Activated T-cell treated with anti-CD3 and anti-CD28 coated beads for 1 hour (primary cell): ENCODE measurements around the gene NXNL1.
"Not testable (repeated sequence)": the region's sequence is repeated elsewhere in the genome, so short reads cannot be mapped to it uniquely, and the experiment has no call there.

Experiments used
- DNase-seq: peaks from one replicate; pipeline ENCODE4 v3.0.0-alpha.2; 2020; ENCODE audit warnings: low read depth

Gene NXNL1

GRCh38 chr19:17486545-17487240 is 26.0 kb upstream of the NXNL1 start:
- no peak for DNase-seq

DNA sequence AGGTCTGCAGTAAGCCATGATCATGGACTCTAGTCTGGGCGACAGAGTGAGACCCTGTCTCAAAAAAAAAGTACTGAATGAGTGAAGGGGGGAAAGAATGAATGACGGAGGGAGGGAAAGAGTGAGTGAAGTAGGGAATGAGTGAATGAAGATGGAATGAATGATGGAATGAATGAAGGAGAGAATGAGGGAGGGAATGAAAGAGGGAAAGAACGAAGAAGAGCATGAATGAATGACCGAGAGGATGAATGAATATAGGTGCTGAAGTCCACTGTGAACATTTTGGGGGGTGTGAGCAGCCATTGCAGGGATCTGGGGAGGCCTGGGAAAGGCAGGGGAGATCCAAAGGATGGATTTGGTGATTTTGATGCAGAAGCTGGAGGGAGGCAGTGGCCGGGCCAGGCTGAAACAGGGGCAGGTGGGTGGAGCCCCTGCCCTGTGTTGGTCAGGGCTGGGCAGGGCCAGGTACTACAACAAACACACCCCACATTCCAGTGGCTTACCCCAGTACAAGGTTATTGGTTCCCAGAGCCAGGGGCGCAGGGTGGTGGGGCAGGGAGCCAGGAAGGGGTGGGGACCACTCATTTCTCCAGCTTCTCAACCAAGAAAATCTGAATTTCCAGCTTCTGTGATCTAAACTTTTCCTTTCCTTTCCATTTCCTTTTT is 23.9 kb upstream of the NXNL1 start:
- no peak for DNase-seq

DNA sequence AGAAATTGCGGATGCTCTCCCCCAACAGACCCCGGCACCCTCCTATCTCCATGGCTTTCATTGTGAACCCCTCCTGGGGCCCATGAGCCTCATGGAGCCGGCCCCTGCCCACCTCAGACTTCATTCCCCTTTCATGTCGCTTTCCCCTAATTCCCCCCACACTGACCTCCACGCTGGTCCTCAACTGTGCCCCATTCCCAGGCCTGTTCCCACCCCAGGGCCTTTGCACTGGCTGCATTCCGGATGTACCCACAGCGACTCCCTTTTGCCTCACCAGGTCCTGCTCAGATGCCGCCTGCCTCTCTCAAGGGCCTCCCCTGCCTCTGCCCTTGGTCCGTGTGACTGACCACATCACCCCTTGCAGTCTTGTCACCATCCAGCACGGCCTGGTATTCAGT is 22.9 kb upstream of the NXNL1 start:
- no peak for DNase-seq

DNA sequence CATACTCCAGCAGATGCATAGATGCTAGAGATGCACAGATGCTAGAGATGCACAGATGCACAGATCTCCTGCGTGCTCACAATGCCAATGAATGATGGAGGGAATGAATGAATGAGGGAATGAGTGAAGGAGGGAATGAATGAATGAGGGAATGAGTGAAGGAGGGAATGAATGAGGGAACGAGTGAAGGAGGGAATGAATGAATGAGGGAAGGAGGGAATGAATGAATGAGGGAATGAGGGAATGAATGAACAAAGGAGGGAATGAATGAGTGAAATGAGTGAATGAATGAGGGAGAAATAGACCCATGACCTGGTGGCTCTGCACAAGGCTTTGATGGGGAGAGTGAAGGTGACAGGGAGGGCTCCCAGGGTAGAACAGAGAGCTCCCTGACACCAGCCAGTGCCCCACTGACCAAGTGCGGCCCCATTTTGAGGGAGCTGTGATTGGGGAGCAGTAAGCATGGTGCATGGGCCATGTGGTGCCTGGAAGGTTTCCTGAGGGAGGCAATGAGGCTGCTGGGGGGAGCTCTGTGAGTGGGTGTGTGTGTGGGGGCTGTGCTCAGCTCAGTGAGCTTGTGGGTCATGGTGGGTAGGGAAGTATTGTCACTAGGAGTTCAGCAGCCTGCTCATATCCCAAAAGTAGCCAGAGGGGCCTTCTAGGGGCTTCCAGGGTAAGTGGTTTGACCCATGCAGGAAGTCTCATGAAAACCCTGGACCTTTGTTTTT is 22.3 kb upstream of the NXNL1 start:
- DNase-seq: no peak

DNA sequence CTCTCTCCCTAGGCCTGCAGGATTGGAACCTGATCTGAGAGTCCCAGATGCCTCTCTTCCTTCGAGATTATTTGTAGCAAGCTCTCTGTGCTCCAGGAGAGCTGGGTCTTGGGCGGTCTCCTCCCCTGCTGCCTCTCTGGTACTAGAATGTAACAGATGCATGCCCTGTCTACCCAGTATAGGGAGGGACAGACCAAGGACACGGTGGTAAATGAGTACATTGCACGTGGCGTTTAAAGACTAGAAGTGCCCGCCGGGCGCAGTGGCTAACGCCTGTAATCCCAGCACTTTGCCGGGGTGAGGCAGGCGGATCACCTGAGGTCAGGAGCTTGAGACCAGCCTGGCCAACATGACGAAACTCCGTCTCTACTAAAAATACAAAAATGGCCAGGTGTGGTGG is 21.3 kb upstream of the NXNL1 start:
- no peak for DNase-seq

- DNase-seq: no peak
Measured at GRCh38 chr19:17479325-17479791, 18.6 kb upstream of the NXNL1 start.

- no peak for DNase-seq
Measured at GRCh38 chr19:17475541-17476115, 14.9 kb upstream of the NXNL1 start.

DNA sequence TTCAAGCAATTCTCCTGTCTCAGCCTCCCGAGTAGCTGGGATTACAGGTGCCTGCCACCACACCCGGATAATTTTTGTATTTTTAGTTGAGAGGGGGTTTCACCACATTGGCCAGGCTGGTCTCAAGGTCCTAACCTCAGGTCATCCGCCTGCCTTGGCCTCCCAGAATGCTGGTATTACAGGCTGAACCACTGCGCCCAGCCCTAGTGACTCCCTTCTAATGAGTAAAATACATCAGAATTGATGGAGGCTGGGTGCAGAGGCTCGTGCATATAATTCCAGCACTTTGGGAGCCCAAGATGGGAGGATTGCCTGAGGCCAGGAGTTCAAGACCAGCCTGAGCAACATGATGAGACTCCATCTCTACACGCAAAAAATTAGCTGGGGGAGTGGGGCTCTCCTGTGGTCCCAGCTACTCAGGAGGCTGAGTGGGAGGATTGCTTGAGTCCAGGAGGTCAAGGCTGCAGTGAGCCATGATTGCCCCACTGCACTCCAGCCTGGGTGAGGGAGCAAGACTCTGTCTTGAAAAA is 14.3 kb upstream of the NXNL1 start:
- DNase-seq: not testable (repeated sequence)

- DNase-seq: no peak
Measured at GRCh38 chr19:17473041-17473440, 12.3 kb upstream of the NXNL1 start.

DNA sequence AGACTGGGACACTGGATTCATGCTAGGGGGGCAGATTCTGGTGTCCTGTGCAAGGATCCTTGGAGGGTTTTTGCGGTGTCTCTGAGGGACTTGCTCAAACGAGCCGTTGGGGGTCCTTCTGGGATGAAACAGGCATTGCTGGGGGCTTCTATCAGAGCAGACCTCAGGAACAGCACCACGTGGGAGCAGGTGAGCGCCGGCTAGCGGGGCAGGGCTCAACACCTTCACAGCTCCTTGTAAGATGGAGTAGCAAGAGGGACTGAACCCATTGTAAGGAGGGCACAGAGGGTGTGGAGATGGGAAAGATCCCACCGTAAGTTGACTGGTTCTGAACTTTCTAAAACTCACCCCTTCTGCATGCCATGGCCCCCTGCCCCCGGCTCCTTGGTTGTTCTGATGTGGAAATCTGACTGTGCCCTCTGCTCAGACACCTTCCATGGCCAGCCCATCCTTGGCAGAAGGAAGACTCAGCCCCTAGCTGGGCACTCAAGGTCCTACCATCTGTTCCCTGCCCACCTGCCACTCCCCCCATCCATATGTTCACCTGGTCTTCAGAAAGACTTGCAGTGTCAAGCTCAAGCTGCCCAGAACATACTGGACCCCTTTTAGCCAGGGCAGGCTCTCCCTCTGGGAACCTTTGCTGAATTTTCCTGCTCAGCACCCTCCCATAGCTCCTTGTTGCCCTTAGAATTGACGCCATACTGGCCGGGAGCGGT is 10.8 kb upstream of the NXNL1 start:
- no peak for DNase-seq

- peak; percentile 82 for DNase-seq
Measured at GRCh38 chr19:17470068-17470841, 9.5 kb upstream of the NXNL1 start, which contains the start of gene SLC27A1. Gene SLC27A1, plus strand, starts transcription at chr19:17470524. Its CDS starts 17 bp downstream, at chr19:17470541.

DNA sequence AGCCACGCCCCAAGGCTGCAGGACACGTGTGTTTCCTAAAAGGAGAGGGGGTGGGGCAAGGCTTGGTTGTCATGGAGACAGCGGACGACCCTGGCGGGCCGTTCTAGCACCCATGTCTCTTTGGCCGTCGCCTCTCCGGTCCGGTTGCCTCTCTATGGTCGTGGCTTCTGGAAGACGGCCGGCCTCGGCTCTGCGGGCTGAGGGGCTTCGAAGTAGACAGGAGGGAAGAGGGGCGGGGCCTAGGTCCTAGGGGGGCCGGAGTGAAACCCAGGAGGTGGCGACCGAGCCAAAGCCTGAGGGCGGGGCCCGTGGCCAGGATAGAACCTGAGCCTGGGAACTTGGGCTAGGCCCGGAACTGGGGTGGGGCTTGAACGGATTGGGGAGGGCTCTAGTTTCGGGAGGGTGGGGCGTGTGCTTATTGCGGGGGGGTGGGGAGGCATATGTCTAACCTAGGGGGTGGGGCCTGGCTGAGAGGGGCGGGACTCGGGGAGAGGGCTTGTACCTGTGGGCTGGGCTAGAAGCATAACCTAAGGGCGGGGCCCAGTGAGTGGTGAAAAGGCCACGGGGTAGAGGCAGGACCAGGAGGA is 8.8 kb upstream of the NXNL1 start:
- DNase-seq: peak; percentile 97

DNA sequence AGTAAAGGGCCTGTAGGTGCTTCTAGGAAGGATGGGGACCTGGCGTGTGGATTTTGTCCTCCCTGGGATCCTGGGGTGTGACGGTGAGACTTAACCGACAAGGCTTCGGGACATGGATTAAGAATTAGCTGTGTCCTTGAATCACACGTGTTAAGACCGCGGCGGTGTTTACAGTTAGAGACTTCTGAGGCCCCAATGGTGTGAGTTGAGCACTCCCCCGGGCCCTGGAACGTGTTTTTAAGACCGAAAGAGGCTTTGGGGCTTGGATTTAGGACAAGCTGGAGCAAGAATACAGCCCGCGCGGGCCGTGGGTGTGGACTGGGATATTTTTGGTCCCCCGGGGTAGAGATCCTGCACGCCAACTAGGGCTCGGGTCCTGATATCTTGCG is 8.4 kb upstream of the NXNL1 start:
- DNase-seq: no peak

DNA sequence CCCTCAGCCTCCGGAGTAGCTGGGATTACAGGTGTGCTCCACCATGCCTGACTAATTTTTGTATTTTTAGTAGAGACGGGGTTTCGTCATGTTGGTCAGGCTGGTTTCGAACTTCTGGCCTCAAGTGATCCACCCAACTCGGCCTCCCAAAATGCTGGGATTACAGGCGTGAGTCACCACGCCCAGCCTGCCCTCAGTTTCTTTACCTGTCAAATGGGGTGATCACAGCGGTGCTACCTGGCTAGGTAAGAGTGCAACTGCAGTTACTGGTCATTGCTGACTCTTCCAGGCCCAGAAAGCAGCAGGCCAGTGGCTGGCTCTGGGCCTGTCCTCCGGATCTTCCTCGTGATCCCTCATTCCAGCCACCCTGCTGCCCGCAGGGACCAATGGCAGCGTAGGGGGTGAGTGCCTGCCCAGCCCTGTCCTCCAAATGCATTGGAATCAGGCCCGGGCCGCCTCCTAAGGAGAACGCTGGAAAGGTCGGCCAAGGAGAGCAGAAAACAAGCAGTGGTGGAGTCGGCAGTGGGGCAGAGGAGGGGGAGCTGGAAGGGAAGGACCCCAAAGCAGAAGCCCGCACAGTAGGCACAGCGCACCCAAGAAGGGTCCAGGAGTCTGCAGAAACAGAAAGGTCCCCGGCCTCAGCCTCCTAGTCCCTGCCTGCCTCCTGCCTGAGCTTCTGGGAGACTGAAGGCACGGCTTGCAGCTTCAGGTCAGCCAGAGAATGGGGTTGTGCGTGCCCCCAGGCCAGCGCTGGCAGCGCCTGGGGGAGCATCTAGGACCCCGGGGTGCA is 7.8 kb upstream of the NXNL1 start:
- no peak for DNase-seq

- no peak for DNase-seq
Measured at GRCh38 chr19:17467471-17468301, 7.0 kb upstream of the NXNL1 start.

DNA sequence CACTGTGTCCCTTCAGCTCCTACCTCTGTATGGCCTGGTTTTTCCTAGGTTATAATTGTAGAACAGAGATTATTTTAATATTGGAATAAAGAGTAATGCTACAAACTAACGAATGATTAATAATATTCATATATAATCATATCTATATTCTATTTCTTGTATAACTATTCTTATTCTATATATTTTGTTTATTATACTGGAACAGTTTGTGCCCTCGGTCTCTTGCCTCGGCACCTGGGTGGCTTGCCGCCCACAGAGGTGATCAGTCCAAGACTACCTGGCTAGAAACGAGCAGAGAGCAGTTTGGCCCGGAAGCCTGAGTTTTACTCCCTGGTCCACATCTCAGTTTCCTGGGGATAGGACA is 5.7 kb upstream of the NXNL1 start:
- DNase-seq: no peak

DNA sequence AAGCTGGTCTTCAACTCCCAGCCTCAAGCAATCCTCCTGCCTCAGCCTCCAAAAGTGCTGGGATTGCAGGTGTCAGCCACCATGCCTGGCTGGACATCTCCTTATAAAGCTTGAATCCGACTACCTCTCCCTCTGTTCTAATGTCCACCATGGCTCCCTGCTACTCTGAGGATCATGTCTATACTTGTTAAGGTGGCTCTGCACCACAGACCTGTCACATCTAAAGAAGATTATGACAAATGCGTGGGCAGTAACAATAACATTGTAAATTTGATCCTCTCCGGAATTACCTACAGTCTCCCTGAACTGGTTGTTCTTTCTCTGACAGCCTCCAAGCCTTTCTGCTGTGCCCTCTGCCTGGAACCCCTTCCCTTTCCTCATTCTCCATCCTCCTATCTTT is 1.8 kb downstream of the NXNL1 start:
- no peak for DNase-seq

DNA sequence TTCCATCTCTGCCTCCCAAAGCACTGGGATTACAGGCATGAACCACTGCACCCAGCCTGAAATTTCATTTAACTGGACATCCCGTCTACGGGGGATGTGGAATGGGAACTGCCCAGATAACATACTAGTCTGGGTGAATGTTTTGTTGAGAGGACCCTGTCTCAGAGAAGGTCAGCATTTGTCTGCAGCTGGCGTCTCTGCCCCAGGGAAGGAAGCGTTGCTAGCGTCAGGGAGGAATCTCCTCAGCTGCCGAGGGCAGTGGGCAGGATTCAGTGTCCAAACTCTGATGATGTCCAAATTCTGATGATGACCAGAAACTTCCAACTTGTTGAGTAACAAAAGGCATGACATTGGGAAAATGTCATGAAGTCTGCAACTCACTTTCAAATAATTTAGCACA is 3.1 kb downstream of the NXNL1 start:
- no peak for DNase-seq

DNA sequence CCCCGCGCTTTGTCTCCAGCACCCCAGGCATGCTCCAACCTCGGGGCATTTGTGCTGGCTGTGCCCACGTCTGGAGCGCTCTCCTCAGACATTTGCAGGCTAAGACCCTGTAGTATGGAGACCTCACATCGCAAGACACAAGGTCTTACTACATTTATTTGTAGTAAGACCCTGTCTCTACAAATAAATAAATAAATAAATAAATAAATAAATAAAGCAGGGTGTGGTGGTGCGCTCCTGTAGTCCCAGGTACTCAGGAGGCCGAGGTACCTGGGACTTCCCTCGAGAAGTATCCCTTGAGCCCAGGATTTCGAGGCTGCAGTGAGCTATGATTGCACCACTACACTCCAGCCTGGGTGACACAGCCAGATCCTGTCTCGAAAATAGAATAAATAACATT is 4.6 kb downstream of the NXNL1 start:
- no peak for DNase-seq
